SK-N-SH treated with all-trans-retinoic acid at 6 μM for 48 hours (cell line): Measurements from ENCODE around the gene ARHGEF11.

Experiments used
- ARNTL ChIP-seq: fragments of 450-650 bp; formaldehyde crosslinking; IDR thresholded peaks from 2 replicates; pipeline ENCODE4 v1.5.0; 2020; ENCODE audit warnings: low read depth, mild to moderate bottlenecking, moderate library complexity, borderline replicate concordance
- CREB5 ChIP-seq: fragments of 250-450 bp; sonication (Bioruptor Pico); IDR thresholded peaks from 2 replicates; pipeline ENCODE4 v1.5.1; 2020; ENCODE audit warnings: low read depth, mild to moderate bottlenecking, moderate library complexity
- PPARA ChIP-seq: fragments of 250-450 bp; sonication (Bioruptor Pico); IDR thresholded peaks from 2 replicates; pipeline ENCODE4 v1.5.0; 2020; ENCODE audit warnings: mild to moderate bottlenecking, borderline replicate concordance
- RARB ChIP-seq: fragments of 250-450 bp; sonication (Bioruptor Pico); IDR thresholded peaks from 2 replicates; pipeline ENCODE4 v1.8.0; 2021; ENCODE audit warnings: mild to moderate bottlenecking, moderate library complexity
- TCF4 ChIP-seq: fragments of 250-450 bp; sonication (Bioruptor Pico); IDR thresholded peaks from 2 replicates; pipeline ENCODE4 v1.8.0; 2021; ENCODE audit warnings: mild to moderate bottlenecking, moderate library complexity, borderline replicate concordance
- ZNF8 ChIP-seq: fragments of 450-650 bp; formaldehyde crosslinking; IDR thresholded peaks from 2 replicates; pipeline ENCODE4 v1.5.0; 2020; ENCODE audit warnings: mild to moderate bottlenecking, moderate library complexity

DNA sequence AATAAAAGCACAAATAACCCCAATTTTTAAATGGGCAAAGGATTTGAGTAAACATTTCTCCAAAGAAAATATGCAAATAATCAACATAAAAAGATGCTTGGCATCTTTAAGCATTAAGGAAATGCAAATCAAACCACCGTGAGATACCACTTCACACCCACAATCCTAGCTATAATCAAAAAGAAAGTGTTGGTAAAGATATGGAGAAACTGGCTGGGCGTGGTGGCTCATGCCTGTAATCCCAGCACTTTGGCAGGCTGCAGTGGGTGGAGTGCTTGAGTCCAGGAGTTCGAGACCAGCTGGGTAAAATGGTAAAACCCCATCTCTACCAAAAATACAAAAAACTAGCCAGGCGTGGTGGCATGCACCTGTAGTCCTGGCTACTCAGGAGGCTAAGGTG is 16.9 kb downstream of the ARHGEF11 start:
- TF ChIP-seq ZNF8 (CRISPR knock-in tag), result no peak
- no peak for TF ChIP-seq TCF4 (CRISPR knock-in tag)
- TF ChIP-seq CREB5 (CRISPR knock-in tag), result no peak
- TF ChIP-seq PPARA (CRISPR knock-in tag), result no peak
- no peak for TF ChIP-seq ARNTL
- no peak for TF ChIP-seq RARB
